GM19240 (cell line): ENCODE measurements around the gene LPO.
A peak's percentile ranks its signal among the peaks of the same experiment; 100 is the strongest.

Experiments
- DNase-seq: peaks from one replicate; pipeline ENCODE4 v3.0.0; 2011; ENCODE audit warnings: low spot score; ENCODE audit not compliant: insufficient read length

Gene LPO

DNA sequence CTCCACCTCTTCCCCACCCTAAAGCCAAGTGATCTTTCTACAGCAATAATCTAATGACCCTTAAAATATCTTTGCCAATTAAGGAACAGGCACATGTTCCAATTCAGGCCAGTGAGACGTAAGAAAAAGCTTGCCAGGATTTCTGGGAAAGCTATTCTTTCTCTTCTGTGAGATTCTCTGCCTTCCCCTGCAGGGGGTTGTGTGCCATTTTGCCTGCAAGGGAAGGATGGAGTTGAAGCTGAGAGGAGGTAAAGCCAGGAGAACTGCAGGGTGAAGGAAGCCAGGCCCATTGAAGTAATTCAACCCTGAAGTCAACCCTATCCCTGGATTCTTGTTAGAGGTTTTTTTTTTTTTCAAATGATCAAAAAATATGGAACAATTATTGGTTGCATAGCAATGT, 9.0 kb upstream of the LPO start:
- DNase-seq, result no peak

DNA sequence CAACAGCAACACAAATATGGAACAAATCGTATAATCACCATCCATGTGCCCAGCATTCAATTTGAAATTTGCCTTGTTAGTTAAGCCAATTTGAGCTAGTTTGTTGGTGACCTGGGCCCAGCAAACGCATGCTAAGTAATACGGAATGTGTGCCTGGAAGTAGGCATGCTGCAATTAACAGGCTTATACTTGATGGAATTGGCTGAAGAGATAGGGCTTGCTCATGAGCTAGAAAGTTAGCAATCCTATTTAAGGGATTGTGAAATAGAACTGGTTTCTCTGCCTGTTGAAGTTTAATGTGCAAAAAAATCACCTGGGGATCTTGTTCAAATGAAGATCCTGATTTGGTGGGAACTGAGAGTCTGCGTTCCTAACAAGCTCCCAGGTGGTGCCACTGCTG, 8.5 kb upstream of the LPO start:
- DNase-seq, result no peak

DNA sequence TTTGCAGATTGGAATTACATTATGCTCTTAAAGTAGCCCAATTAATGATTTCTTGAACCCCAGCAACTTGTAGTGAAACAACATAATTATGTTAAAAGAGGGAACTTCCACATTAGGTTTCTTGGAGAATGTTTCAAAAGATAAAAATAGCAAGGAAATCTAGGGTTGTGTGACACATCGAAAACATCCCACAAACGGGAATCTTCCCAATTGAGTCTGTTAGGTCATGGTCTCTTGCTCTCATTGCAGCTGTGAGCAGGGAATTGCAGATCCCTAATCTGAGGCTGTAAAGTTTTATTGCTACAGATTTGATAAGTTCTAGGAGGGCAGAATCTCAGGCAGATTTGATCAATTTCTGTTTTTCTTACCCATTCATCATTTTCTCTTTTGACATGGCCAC, 6.7 kb upstream of the LPO start:
- DNase-seq, result no peak

DNA sequence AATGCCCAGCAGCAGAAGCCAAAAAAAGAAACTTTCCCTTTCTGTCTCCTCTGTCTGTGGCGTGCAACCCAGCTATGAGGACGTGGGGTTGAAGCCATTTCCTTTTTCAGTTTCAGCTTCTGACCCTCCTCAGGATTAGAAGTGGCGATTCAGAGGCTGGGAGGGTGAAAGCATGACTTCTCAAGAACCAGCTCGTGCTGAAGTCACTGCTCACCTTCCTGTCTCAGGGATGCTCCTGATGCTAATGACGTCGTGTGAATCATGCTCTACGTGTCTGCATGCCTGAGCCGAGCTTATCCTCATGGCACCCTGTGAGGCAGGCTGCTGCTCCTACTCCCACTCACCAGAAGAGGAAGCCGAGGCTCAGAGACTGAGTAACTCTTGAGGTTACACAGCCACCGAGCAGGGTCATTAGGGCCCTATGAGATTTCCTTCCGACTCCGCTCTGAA, 5.7 kb upstream of the LPO start:
- peak; percentile 33 for DNase-seq

DNA sequence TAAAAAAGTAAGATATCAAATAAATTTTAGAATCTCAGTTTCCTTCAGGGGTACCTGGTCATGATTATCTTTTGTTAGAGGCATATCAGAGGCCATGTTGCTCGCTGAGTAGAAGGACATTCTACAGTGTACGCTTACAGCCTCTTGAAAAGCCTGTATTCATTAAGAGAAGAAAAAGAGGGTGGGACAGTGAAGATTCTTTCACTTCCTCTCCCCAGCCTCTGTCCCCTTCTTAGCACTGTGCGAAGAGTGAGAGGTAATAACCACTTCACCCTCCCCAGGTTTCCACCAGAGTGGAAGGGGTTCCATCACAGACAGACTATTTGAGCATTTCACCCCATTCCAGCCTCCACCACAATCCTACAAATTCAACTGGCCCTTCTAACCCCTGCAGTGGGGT, 4.8 kb upstream of the LPO start:
- peak; percentile 39 for DNase-seq

DNA sequence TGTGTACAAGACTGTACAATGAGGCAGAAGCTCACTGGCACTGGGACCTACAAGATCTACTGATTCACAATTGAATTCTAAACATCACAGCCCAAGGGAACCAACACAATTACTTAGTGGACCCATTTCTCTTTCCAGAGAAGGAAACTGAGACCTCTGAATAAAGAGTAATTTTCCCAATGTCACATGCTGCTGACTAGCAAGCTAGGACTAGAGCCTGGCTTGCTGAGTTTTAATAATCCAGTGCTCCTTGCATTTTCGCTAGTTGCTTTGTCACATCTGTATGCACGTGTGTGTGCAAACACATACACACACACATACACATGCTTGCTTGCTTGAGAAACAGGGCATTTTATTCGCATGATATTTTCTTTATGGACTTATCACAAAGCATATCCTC, 3.9 kb upstream of the LPO start:
- DNase-seq, result no peak

DNA sequence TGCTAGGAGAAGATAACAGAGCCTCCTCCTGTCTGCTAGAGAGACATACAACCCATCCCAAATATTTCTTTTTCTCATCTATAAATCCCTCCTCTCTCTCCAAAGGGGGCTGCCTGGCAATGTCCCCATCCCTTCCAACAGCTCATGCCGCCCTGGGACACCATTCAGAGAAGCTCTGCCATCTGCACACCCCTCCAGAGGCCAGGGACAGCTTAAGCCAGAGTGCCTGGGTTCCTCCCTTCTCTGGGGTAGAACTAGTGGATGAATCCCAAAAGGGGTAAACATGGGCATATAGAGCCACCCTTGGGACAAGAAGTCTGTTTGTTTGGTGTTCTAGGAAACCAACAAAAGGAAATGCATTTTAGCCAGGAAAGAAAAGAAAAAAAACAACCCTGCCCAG, 2.6 kb upstream of the LPO start:
- no peak for DNase-seq

DNA sequence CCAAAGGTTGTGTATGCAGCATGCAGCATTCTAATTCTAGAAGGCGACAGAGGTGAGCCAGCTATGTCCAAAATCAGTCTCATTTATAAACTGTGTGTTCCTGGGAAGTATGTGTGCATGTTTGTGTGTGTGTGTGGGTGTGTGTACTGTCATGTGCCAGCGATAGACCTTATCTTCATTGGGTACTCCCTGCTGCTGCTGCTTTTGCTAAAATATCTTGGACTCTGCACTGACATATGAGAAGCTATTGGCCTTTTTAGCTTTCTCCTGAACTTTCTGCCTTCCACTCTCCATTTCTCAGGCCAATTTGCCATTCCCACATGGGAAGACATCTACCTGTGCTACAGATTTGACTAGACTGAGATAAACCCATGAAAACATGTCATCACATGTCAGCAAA, 2.0 kb upstream of the LPO start:
- DNase-seq, result no peak

DNA sequence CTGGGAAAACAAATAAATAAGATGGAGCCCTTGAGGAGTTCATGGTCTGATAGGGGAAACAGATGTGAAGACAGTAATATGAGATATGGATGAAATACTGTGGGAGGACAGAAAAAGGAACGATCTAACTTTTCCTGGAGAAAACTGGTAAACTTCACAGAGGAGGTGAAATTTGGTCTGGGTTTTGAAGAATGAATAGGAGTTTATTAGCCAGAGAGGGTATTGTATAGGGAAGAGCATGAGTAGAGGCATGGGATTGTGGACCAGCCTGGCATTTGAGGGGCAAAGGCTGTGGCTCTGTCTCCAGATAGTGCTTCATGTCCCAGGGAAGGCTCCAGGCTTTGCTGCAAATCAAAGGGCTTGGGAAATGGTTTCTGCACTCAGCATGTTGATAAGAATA, 1.6 kb downstream of the LPO start:
- DNase-seq, result no peak

DNA sequence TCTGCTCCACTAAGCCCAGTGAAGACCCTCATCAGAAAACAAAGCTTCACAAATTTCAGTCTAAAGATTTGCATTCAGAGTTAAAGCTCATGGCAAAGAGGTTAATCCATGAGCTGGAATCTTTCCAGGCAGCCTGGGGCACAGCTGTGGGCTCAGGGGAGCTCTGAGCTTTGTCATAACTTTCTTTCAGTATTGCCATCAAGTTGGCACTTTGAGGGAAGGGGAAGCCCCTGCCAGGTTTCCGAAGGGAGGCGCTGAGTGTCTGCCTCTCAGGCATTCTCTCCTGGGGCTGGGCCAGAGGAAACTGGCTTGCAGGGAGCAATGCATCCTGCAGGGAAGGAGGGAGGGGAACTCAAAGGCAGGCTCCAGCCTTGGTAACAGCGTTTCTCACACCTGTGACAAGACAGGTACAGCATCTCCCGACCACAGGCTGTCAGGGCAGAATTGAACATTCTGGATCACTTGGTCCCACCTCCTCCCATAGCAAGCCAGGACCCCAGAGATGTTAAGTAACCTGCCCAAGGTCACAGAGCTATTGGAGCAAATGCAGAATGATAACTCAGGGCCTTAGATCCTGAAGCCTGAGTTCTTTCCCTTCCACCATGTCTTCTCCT, 3.9 kb downstream of the LPO start:
- no peak for DNase-seq

DNA sequence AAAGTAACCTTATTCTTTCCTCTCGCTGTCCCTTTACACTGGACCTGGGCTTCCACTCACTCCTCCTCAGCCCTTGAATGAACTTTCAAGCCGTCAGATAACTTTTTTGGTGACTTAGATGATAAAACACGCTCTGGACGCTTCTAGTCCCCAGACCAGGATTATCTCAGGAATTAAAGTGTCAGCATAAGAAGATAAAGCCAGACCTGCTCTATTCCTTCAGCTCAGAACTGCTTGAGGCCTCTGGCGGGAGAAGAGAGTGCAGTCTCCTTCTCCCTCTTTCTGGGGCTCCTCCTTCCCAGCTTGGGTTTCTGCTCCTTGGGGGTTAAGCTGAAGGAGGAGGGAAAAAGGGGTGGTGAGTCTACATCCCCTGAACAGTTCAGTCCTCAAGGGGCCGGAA, 6.6 kb downstream of the LPO start:
- no peak for DNase-seq

DNA sequence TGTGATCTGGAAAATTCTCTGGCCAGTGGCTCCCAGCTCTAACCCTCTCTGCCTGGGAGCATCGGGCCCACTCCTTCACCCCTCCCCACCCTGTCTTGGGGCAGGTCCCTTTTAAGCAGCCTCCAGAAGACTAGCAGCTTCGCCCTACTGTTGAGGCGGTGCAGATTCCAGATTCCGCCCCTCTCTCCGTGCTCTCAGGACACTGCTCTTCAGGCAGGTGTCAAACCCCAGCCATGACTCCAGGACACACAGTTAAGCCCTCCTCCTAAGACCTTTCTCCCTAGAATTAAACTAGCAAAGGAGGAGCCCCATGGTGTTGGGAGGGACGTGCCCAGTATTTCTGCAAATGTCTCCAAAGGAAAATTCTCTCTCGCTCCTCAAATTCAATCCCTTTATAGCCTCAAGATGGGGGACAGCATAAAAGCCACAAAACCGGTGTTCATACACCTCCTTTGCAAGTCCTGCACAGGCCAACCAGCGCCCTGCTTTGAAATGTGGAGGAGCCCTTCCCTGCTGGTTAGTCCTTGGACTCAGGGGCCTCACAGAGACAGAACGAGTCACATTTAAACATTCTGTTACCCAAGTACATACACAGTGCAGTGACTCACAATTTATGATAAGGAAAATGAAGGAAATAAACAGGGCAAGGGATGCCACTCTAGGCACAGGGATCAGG, 7.2 kb downstream of the LPO start:
- no peak for DNase-seq

DNA sequence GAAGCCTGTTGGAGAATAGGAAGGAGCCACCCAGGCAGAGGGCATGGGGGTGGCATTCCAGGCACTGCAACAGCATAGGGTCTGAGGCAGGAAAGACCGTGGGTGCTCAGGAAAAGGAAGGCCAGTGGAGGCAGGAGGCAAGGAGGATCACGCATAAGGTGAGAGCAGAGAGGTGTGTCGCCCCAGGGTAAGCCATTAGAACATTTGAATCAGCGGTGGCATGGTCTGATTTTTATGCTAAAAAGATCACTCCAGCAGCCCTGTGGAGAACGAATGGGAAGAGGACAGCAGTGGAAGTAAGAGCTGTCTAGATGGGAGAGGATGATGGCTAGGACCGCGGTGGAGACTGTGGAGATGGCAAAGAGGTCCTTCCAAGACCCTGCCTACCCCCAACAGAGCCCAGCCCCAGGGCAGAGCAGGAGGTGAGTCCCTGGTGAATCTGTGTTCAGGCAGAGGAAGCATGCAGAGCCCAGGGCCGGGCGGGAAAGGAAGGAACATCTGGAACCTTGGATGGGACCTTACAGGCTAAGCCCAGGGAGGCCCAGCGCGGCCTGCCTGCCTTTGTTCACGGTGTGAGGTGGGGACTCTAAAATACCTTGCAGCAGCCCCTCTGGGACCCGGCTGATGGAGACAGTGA, 7.8 kb downstream of the LPO start:
- no peak for DNase-seq

DNA sequence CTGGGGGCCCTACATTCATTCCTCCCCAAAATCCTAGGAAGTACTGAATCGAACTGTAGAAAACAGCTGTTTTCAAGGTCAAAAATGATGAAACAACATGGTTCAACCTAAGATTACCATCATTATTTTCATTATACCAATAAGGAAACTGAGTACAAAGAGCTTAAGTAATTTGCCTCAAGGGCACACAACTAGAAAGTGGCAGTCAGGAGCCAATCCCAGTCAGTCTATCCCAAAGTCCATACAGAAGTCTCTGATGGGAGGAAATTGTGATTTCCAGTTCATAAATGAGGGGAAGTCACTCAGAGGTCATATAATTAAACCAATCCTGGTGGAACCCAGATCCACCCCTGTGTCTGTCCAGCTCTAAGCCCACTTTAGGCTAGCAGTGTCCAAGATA, 8.4 kb downstream of the LPO start:
- no peak for DNase-seq

DNA sequence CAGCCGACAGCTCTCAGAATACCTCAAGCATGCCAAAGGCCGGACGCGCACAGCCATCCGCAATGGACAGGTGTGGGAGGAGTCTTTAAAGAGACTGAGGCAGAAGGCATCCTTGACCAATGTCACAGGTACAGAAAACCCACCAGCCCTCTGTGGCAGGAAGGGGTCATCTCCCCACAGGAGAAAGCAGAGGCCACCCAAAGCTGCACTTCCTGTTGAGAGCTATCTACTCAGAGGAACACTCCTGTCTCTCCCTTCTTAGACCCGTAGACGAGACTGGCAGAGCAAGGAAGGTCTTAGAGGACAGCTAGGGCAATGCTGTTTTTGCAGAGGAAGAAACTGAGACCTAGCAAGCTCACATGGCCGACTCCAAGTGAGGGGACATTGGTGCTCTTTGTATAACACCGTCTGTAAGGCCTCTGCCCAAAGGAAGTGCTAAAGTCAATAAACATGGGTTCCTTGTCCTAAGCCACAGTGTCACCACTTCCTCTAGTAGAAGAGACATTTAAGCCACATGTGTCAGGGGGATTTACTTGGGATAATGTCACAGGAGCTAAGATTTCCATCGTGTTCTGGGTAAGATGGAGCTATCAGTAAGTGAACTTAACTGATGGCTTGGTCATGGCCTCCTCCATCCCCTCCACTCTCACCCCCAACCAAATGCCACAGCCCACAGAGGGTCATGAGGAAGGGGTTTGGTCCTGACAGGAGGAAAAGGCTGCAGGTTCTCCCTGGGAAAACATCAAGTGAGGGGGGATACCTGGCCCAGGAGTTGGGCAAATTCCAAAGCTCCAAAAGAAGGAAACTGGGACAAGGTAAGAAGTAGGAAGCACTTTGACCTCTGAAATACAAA, 9.4 kb downstream of the LPO start:
- DNase-seq, result no peak

DNA sequence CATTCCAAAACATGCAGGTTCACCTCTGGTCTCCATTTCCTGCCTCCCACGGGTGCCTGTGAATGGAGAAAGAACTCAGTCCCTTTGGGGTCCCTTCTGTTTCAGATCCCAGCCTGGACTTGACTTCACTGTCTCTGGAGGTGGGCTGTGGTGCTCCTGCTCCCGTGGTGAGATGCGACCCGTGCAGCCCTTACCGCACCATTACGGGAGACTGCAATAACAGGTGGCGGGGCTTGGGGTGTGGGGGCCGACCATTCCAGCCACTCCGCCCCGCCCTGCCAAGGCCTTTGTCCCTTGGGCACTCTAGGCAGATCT, 10.5 kb downstream of the LPO start:
- DNase-seq, result no peak

DNA sequence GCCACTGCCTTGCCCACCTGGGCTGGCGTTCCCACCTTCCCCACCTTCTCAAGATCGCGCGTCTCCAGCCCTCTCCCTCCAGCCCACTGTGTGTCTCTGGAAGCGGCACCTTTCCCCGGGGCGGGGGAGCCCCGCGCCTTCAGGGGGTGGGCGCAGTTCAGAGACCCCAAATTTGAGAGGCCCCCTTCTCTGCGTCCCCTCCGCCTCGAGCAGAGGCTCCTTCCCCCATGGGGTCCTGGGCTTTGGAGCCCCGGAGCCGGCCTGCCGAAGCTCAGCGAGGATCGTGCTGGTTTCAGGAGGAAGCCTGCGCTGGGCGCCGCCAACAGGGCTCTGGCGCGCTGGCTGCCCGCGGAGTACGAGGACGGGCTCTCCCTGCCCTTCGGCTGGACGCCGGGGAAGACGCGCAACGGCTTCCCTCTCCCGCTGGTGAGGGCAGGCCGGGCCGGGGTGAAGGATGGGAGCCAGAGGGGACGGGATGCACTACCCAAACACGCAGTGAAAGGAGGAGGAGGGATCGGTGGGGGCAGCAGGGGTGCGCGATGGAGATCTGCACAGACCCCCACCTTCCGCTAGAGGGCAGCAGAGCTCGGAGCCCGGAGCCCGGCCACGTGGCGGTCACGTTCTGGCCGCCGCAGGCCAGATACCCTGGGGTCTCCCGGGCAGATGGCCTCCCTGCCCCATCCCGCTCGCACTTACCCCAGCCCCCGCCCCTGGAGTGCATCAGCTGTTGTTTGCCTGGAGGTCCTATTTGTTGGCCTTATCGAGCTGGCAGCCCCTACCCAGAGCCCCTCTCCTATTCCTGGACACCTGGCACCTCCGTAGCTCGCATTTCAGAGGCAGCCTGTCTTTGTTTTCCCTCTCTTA, 11.1 kb downstream of the LPO start:
- peak; percentile 85 for DNase-seq

DNA sequence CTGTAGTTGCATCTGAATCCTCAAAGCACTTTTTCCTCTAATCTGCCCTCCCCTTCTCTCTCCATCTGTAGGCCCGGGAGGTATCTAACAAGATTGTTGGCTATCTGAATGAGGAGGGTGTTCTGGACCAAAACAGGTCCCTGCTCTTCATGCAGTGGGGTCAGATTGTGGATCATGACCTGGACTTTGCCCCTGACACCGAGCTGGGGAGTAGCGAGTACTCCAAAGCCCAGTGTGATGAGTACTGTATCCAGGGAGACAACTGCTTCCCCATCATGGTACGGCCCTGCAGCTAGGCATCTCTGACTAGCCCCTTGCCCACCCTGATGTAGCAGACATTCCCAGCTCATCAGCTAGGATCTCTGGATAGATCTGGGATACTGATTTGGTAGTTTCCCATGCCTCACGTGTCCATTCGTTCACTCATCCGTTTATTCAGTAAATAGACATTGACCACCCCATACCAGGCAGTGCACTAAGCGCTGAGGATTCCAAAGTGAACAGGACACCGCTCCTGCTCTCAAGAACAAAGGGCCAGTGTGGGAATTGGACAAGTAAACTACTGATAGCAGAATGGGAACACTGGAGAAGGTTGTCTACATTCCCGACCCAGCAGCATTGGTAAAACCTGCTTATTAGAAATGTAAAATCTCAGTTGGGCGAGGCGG, 12.1 kb downstream of the LPO start:
- DNase-seq, result no peak

DNA sequence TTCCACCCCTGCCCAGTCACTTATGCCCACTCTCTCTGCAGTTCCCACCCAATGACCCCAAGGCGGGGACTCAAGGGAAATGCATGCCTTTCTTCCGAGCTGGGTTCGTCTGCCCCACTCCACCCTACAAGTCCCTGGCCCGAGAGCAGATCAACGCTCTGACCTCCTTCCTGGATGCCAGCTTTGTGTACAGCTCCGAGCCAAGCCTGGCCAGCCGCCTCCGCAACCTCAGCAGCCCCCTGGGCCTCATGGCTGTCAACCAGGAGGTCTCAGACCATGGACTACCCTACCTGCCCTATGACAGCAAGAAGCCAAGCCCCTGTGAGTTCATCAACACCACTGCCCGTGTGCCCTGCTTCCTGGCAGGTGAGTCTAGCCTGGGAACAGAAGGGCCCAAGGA, 13.8 kb downstream of the LPO start:
- no peak for DNase-seq

DNA sequence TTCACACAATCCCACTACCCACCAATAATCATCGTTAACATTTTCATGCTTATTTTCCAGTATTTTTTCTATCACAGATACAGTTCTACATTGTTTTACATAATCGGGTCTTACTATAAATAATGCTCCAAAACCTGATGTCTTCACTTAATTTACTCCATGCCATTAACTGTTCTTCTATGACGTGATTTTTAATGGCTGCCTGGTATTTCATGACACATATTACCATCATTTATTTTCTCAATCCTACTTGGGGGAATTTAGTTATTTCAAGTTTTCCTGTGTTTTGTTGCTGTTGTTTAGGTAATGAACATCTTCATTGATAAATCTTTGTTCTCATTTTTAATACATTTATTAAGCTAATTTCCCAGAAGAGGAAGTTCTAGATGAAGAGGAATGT, 14.7 kb downstream of the LPO start:
- DNase-seq, result no peak

DNA sequence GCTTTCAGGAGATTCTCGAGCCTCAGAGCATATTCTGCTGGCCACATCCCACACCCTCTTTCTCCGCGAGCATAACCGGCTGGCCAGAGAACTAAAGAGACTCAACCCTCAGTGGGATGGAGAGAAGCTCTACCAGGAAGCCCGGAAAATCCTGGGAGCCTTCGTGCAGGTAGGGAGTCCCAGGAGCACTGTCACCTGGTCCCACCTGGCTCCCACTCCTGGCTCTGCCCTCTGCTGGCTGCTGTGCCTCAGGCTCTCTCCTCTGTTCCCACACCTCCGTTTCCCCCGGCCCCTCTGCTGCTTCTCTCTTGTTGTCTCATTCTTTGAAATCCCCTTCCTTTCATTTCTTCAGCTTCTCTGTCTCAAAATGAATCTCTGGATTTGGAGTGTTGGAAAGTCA, 16.4 kb downstream of the LPO start:
- DNase-seq, result no peak
